HG03103 (cell line): Measurements from ENCODE around the gene PIK3CD.

ENCODE experiments used
- ATAC-seq: cut with Tn5 transposase; IDR thresholded peaks from one replicate; pipeline ENCODE4 v1.9.1; 2021; ENCODE audit warnings: low read depth; ENCODE audit not compliant: unreplicated experiment

Gene PIK3CD

DNA sequence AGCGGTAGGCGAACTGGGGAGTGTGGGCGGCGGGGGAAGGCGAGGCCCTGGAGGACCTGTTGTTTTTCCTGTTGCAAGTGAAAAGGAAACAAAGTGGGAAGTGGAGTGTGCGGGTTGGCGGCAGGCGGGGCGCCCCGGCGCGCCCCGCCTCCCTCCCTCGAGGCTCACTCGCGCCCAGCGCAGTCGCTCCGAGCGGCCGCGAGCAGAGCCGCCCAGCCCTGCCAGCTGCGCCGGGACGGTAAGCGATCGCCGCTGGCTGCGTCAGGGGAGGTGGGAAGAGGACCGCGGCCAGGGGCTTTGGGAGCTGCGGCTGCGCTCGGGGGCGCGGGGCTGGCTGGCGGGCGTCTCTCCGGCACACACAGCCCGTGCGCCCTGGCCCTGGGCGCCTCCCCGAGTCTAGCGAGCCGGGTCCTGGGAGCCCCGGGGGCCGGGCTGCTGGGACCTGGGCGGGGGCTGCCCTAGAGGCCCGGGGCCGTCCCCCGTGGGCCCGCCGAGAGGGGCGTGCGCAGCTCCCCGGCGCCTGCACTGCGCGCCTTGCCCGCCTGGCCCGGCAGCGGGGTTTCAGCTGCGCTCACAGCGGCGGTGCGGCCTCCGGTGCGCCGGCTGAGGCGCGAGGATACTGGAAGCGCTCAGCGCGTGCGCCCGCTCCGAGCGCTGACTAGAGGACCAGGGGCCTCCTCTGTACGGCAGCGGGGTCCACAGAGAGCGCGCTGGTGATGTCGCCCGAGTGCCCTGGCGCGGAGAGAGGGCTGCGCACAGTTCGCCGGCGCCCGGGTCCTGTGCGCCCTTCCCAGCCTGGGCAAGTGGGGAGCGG is at the start of gene PIK3CD:
PIK3CD (plus strand) TSS at position 167 of the 814 bp plus-strand sequence. CDS start 58,725 bp downstream, outside the sequence.
- ATAC-seq, result no peak

DNA sequence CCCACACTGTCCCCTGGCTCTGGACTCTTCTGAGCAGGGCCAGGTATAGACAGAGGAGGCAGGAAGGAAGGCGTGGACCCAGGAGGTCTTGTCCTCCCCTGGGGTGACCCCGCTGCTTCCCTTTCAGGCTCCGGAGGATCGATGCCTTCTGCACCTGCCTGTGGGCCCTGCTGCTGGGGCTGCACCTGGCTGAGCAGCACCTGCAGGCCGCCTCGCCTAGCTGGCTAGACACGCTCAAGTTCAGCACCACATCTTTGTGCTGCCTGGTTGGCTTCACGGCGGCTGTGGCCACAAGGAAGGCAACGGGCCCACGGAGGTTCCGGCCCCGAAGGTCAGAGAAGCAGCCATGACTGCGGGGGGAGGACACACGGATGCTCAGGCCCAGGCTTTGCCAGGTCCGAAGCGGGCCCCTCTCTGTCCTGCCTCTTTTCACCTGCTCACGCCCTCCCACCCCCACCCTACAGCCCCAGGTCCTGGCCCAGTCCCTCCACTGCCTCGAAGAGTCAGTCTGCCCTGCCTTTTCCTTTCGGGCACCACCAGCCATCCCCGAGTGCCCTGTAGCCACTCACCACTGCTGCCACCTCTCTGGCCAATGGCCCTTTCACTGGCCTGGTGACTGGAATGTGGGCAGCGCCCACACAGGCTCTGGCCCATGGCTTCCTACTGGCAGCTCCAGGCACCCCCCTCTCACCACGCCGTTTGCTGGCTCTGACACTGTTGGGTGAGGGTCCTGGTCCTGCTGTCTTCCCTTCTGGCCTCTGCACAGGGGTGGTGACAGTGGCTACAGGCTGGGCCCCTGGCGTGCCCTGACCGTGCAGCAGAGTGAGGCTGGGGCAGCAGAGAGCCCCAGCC is 49.4 kb upstream of the PIK3CD start:
- no peak for ATAC-seq

DNA sequence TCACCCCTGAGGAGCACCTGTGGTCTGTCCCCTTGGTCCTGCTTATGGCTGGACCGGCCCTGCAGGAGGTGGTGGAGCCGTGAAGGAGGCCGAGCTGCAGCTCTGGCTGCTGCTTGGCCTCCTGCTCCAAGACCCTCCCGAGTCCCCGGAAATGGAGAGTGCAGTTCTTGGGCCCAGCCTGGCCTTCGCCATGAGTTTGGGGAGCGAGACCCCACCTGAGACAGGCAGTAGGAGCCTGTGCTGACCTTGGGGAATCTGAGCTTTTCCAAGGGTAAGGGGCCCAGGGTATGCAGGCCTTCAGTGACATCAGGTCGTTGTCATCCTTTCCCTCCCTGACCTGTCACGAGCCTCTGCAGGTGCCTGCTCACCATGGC is 48.8 kb upstream of the PIK3CD start:
- no peak for ATAC-seq

DNA sequence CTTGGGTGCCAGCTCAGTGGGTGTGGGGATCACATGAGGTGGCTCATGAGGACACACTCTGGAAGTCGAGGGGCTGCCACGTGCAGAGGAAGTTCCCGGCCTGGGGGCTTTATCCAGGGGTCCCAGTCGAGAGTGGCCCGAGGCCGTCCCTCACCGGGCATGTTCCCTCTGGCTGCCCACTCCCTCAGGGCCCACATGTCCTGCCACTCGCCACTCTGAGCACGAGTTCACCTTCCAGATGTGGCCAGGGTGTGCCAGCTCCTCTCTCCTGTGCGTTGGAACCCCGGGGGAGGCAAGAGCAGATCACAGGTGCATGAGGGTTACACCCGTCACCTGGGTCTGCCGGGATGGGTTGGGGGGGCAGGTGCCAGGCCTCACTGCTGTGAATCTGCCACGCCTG is 48.2 kb upstream of the PIK3CD start:
- ATAC-seq, result no peak

DNA sequence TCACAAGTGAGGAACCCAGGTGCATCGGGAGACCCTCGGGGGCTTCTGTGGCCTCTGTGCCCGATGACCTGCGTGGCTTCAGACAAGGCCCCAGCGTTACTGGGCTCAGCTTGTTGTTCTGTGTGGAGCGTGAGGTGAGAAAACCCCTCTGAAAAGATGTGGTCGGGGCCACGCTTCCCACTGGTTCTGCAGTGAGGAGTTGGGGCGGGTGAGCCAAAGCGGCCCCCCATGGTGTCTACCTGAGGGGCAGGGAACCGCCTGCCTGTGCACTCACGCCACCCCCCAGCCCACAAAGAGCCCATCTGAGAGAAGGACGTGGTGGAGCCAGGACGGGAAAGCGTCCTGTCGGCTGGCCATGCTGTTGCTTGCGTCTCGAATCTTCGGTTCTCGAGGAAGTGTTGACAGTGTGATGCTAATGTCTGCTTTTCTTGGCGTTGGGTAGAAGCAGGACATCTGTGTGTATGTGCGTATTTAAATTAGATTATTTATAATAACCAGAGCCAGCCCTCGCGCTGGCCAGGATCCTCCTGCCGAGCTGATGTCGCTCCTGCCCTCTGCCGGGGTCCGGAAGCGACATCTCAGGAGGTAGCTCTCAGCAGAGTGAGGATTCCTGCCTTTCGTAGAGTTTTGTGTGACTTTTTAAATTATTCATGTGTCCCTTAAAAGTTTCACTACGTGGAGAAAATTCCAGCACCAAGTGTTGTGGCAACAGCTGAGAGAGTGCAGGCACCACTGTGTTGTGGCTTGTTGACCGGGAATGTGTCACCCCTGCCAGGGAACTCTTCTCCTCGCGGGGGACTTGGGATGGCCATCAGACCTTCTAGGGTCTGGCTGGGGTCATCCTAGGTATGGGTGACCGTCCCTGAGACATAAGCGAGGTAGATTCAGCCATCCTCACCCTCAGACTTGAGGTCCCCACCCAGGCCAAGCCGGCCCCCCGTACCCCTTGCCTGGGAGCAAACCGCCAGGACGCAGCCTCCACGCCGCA is 47.5 kb upstream of the PIK3CD start:
- ATAC-seq, result no peak

DNA sequence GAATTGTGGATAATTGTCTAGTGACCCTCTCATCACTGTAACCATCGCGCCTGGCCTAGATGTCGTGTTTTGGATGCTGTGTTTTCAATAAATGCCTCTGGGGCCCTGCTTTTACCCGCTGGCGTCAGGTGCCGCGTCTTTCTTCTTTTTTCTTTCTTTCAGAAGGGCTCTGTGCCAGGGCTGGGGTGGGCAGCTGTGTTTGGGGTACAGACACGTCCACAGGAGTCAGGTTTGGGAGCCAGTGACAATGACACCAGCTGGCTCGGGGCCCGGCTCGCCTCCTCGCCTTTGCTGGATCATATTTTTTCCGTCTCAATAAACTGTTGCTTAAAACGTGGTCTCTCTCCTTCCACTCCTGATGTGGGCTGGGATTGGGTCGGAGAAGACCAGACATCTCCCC is 46.7 kb upstream of the PIK3CD start:
- no peak for ATAC-seq

DNA sequence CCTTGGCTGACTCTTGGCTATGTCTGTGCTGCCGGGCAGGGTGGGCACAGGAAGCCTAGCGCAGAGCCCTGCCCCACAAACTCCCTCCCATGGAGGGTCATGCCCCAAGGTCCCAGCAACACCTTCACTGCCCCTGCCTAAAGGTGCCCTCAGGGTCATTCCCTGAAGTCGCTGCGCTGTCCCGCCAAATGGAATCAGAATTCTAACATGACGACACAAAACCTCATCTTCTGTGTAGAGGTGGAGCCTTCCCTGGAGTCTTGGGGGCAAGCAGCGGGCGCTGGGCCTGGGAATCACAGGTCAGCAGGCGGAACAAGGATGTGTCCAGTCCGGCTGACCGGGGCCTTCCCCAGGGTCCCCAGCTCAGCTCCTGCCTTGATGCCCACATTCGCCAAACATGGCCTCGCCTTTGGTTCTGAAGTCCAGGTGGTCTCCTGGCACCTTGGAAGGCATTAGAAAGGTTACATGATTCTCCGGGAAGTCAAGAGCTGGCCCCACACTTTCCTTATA is 45.5 kb upstream of the PIK3CD start:
- ATAC-seq, result no peak

DNA sequence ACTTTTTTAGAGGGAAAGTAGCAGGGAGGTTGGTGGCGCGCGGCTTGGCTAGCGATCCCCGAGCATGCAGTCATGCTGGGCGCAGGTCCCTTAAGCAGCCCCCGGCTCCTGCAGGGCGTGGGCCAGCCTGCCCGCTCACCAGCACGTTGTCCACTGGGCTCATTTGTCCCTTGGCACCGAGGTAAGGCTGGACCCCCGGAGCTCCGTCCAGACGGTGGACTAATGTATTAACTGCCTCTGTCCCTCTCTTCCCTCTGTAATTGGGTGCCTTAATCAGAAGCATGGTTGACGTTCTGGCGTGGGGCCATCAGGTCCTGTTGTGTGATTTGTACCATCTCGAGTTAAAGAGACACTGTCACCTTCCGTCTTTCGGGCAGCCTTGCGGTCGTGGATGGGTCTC is 45.1 kb upstream of the PIK3CD start:
- no peak for ATAC-seq

DNA sequence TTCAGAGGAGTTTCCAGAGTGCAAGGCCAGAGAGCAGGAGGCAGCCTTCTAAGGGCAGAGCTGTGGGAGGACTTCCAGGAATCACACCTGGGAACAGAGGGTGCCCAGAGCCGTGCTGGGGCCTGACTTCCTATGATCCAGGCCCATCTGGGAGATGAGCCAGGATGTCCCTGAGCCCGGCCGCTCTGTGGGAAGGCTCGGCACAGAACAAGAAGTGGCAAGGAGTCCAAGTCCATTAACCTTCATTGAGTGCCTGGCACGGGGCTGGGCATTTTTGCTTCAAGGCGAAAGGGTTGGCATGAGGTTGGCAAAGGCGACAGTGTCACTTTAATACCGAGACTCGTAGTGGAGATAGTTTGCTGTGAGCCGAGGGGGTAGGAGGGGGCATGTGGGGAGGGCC is 44.6 kb upstream of the PIK3CD start:
- no peak for ATAC-seq

DNA sequence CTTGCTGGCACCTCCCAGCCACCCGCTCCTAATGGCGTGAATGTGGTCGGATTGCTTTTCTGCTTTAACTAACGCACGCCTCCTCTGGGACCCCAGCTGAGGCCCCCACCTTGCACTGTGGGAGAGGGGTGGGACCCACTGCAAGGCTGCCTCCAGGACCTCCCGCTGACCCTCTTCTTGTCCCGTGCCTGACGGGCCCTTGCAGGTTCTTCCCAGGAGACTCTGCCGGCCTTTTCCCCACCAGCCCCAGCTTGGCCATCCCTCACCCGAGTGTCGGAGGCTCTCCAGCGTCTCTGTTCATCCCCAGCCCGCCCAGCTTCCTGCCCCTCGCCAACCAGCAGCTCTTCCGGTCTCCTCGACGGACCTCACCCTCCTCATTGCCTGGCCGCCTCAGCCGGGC is 44.2 kb upstream of the PIK3CD start:
- no peak for ATAC-seq

DNA sequence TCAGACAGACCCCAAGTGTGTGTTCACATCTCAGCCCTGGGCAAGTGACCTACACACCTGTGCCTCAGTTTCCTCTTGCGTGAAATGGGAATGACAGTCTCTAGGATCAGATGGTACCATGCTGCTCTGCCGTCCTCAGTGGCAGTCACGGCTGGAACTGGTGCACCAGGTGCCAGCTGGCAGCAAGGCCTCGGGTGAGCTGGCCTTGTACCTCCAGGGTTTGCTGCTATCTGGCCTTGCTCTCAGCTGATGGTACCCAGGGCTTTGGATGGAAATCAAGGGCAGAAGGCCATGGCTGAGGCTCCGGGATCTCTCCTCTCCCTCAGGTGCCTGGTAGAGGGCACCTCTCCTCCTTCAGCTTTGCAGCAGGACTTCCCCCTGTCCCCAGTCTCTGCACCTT is 41.5 kb upstream of the PIK3CD start:
- no peak for ATAC-seq

DNA sequence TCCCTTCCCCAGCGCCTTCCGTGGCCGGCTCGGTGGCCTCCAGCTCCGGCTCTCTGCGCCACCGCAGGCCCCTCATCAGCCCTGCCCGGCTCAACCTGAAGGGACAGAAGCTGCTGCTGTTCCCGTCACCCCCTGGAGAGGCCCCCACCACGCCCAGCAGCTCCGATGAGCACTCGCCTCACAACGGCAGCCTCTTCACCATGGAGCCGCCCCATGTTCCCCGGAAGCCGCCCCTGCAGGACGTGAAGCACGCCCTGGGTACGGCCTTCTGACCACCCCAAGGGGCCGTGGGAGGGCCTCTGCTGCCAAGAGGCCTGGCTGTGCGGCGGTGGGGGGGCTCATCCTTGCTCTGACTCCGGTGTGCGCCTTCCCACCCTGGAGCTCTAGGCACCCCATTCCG is 41.0 kb upstream of the PIK3CD start:
- no peak for ATAC-seq

DNA sequence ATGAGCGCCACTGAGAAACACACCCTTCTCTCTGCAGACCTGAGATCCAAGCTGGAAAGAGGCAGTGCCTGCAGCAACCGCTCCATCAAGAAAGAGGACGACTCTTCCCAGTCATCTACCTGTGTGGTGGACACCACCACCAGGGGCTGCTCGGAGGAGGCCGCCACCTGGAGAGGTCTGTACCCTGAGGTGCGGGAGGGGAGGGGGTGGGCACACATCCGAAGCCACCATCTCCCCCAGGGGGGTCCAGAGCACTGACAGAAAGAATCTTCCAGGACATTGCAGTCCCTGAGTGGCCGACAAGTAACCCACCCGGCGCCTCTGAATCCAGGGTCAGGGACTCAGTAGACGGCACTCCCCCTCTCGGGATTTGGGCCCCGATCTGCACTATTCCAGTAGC is 39.8 kb upstream of the PIK3CD start:
- ATAC-seq, result no peak

DNA sequence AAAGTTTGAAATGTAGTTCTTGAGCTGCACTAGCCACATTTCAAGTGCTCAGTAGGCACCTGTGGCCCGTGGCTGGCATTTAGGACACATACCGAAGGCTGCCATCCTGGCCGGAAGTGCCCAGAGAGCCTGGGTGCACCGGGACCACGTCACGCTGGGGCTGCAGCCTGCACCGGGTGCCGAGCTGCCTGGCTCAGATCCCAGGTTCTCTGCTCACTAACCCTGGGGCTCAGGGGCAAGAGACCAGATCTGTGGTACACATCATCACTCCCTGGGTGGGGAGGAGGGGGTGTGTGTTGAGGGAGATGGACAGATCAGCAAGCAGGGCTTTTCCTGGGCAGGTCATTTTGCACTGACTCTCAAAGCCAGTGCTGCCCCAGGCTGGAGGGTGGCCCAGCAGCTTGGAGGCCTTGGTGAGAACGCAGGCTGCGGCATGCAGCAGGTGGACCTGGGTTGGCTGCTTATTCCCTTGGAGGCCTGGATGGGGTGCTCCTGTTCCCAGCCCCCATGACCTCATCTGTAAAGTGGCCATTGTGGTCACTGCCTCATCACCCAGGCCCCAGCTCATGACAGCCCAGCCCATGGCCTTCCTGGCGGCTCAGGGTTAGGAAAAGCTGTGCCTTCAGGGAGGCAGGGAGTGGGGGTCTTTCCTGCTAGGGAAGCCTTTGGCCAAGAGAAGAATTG is 39.2 kb upstream of the PIK3CD start:
- no peak for ATAC-seq

DNA sequence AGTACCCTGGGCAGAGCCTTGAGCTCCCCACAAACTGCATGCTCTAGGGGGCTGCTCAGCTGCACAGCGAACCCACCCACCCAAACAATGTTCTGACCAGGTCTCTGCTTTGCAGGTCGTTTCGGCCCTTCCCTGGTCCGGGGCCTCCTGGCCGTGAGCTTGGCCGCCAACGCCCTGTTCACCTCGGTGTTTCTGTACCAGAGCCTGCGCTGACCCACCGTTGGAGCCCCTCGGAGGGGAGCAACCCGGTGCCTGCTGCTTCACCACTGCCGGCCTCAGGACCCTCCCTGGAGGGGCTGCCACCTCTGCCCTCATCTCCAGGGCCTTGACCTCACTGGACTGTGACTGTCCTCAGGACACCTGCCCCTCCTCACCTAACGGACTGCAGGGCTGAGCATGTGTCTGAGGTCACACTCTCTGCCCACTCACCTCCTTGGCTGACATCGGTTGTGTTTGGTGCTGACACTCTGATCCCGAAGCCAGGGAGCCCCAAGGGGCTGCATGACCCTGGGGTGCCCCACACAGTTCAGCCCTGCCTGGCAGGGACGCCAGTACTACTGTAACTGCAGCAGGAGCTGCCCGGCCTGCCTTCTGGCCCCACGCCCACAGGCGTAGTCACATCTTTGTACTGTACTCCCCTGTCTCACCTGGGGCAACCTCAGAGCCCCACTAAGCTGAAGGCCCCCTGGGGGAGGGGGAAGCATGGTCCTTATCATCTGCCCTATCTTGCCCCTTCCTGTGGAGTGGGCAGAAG is 38.5 kb upstream of the PIK3CD start:
- no peak for ATAC-seq

DNA sequence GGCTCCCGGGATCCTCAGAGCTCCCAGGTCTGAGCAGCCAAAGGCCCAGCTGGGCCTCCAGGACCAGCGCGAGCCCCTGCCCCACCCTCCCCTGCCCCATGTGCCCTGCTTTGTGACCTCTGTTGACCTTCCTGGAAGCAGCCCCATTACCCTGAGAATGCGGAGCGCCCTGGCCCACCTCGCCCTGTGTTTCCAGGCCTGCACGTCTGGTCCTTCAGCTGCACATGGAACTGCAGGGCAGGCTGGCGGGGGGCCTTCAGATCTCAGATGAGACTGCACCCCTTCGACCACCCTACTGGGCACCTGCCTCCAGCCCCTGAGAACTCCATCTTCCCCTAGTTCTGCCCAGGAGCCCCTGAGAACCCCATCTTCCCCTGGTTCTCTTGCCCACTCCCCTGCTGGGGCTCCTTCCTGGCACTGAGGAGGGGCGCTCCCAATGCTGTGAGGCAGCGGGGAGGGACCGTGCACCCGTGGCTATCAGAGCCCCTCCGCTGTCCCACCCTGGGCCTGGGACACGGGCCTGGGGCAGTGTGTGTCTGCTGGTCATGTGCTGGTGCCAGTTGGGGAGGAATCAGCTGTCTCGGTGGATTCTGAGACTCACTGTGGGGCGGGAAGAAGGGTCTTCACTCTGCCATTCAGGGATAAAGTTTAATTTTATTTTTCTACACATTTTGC is 37.8 kb upstream of the PIK3CD start:
- ATAC-seq, result no peak

DNA sequence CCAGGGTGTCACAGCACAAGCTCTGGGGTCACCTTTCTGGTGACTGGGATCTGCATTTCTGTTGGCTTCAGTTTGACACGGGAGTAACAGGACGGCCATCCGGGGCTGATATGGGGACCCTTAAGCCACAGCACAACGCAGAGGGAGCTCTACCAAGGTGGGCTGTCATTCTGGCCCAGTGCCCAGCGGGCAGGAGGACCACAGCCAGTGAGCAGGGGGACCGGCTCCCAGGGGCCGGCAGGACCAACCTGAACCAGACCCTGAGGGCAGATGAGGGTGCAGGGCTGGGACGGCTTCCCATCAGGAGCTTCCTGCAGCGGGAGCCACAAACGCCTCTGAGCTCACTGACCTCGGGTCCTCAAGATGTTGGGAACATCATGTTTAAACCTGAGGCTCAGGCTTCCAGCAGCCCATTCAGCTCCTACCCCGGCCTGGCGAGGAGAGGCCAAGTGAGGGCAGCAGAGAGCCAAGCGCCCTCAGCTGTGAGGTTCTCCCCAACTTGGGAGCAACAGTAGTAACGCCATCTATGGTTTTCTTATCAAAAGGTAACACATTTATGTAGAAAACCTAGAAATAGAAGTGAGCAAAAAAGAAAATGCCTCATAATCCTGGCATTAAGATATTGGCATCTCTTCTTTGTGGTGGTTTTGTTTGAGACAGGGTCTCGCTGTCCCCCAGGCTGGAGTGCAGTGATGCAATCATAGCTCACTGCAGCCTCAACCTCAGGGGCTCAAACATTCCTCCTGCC is 36.0 kb upstream of the PIK3CD start:
- ATAC-seq, result no peak
